Skin of body (tissue), 2 donors: ENCODE data around the gene CLPTM1L. TPM values are rescaled to one million over a fixed set of nuclear protein-coding genes. Genes with fewer than 3 reads are reported as not detected.

Source experiments
- DNase-seq: peaks from one replicate; lab custom pipeline; 2025; lab: John Stamatoyannopoulos, UW
- total RNA-seq: library from RNA; depleted of rRNA; stranded (reverse); fragments of >200 nt; gene quantifications from one replicate; pipeline ENCODE4 v1.2.3, GENCODE V29; 2014

CLPTM1L gene
- total RNA-seq, result 78.6 TPM

GRCh38 chr5:1344975-1345838 is at the start of gene CLPTM1L:
Gene CLPTM1L, minus strand, starts transcription at chr5:1345099. Its CDS starts 258 bp downstream, at chr5:1344841.
- peak; percentile 66 for DNase-seq

GRCh38 chr5:1393571-1394501 is 48.9 kb upstream of the CLPTM1L start:
- DNase-seq, result no peak

GRCh38 chr5:1392801-1393565 is 48.1 kb upstream of the CLPTM1L start:
- no peak for DNase-seq

DNA sequence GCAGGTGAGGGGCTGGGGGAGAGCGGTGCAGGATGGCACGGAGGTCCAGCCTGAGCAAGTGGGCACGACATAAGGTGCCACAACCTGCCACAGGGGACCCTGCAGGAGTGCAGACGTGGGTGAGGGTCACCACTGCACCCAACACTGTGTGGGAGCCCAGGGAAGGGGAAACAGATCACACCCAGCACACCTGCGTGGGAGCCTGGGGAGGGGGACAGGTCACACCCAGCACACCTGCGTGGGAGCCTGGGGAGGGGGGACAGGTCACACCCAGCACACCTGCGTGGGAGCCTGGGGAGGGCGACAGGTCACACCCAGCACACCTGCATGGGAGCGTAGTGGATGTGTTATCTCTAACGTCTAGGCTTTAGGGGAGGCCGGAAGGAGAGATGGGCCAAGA is 47.4 kb upstream of the CLPTM1L start:
- no peak for DNase-seq

- no peak for DNase-seq
Observed at GRCh38 chr5:1391691-1392090, 46.8 kb upstream of the CLPTM1L start.

DNA sequence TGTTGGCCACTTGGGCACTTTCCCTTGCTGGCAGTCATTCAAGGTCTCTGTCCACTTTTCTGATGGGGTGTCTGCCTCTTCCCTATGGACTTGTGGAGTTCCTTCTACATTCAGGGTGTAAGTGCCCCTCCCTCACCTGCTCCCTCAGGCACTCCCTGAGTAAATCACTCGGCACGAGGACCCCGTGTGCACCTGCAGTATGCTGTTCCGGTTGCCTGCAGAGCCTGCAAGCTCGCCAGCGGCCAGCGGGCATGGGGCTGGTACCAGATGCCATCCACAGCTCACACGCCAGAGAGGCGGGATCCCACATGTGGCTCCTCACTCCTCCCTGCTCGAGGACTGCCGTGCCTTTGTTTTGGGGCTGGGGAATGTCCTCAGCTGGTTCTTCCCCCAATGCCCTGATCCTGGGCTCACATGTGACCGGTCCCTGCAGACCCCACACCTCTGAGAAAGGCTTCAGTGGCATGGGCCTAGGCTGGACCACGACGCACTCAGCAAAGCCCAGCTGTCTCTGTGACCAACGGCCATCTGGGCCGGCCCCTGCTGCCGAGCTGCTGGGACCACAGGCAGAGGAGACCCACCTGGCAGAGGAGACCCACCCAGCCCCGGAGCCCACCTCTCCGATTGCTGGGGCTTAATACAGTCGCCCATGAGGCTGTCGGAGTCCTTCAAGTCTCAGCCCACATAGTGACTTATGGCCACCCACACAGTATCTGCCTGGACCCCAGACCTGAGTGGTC is 46.1 kb upstream of the CLPTM1L start:
- no peak for DNase-seq

- no peak for DNase-seq
Observed at GRCh38 chr5:1390333-1390732, 45.4 kb upstream of the CLPTM1L start.

DNA sequence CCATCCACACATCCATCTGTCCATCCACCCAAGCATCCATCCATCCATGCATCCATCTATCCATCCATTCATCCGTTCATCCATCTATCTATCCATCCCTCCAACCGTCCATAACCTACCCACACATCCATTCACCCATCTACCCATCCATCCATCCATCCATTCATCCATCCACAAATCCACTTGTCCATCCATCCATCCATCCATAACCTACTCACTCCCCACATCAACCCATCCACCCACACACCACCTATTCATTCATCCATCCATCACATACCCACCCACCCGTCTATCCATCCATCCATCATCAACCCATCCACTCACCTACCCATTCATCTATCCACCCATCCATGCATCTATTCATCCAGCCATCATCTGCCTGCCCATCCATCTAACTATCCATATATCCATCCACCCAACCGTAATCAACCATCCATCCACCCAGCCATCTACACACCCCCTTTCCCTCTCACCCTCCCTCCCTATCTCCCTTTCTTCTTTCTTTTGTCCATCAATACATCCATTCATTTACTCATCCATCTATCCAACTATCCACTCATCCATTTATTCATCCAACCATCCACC is 43.6 kb upstream of the CLPTM1L start:
- DNase-seq, result no peak

- DNase-seq, result no peak
Observed at GRCh38 chr5:1387876-1388275, 43.0 kb upstream of the CLPTM1L start.

GRCh38 chr5:1387059-1387755 is 42.3 kb upstream of the CLPTM1L start:
- no peak for DNase-seq

- no peak for DNase-seq
Observed at GRCh38 chr5:1386274-1386717, 41.4 kb upstream of the CLPTM1L start.

DNA sequence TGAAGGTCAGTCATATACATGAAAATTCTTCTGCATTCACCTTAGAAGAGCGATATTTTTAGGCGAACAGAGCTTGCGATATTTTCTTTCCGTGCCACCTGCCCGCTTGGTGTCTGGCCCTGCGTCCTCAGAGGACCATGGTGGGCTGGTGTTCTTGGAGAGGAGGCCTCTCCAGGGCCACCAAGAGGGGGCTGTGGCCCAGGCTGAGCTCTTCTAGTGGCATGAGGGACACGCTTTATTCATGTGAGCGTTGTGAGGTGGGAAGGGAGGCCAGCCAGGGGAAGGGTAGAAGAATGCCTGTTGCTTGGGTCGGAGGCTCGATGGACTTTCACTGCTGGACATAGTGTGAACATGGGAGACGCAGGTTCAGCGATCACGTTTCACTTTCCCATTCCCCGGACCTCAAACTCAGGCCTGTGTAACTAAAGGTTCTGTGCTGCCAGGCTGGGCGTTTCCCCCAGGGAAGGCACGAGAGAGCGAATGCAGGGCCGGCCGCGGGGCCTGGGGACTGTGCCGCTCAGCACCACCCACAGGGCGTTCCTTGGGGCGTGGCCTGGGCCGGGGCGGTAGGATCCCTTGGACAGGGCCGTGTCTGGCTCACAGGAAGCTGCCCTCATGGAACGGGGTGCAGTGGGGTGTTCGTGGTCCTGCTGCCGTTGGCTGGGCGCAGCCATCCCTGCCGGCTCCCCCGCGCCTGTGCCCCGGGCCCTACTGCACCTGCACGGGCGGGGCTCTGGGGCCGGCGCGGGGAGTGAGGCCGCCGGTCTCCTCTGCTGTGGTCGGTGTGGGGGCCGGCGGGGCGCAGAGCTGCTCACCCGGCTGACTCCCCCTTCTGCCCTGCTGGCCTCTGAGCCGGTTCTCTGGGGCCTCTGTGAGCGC is 40.7 kb upstream of the CLPTM1L start:
- DNase-seq, result no peak

GRCh38 chr5:1384521-1384920 is 39.6 kb upstream of the CLPTM1L start:
- no peak for DNase-seq

DNA sequence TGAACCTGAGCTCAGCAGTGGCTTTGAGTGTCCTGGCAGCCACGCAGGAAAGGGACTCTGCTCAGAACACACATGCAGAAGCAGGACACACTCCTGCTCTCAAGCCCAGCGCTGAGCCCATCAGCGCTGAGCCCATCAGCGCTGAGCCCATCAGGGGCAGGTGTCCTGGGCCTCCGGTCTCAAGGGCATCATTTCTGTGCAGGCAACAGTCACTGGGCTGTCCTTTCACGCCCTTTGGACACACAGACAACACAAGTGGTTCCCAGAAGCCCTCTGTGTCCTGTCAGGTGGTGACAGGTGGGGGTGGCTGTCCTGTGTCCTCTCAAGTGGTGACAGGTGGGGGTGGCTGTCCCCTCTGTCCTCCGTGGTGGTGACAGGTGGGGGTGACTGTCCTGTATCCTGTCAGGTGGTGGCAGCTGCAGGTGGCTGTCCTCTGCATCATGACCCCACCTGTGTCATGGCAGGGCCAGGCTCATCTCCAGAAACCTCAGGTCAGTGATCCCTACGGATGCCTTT is 39.0 kb upstream of the CLPTM1L start:
- no peak for DNase-seq

GRCh38 chr5:1383344-1383743 is 38.4 kb upstream of the CLPTM1L start:
- no peak for DNase-seq

GRCh38 chr5:1382248-1382700 is 37.4 kb upstream of the CLPTM1L start:
- no peak for DNase-seq

DNA sequence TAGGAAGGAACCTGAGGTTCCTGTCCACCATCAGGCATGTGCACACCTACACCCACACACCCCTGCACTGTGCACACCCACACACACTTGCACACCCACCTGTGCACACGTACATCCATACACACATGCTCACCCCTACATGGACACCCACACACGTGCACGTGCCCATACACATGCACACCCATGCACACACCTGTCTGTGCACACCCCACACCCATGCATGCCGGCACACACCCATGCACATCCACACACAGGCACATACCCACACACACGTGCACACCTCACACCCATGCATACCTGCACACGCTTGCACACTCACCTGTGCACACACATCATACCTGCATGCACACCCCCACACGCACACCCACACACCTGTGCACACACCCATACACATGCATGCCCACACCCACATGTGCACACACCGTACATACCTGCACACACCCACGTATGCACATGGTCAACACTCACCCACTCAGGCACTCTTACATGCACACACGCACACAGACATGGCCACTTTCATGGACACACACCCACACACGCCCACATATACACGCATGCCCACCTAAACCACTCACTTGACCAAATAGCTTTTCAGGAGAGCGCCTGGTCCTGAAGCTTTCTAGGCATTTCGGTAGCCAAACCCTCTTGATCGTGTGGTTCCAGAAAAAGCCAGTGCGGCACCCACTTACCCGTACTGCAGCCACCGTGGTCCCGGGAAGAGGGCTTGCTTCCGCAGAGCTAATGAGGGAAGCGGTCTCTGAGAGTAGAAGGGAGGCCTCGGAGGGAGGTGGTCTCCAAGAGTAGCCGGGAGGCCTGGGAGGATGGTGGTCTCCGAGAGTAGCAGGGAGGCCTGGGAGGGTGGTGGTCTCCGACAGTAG is 36.7 kb upstream of the CLPTM1L start:
- DNase-seq, result no peak
